Tibial nerve (tissue), 4 donors: ENCODE measurements around the gene RNF151.

Experiments
- CTCF ChIP-seq, 5 experiments: fragments of 200-600 bp in 3 of 5; fragments of 450-650 bp in 2 of 5; sonication (generic) in 3 of 5; IDR thresholded peaks; one replicate each; pipeline ENCODE4 v1.5.1; 2016 to 2019; ENCODE audit warnings: antibody characterized with exemption in 5 of 5, mild to moderate bottlenecking in 3 of 5, moderate library complexity in 2 of 5
- EP300 ChIP-seq, 2 donors: sonication (generic); formaldehyde crosslinking; IDR thresholded peaks; one replicate each; pipeline ENCODE4 v1.6.1; 2017; ENCODE audit warnings: antibody characterized with exemption in 2 of 2, mild to moderate bottlenecking in 1 of 2
- POLR2A ChIP-seq, 2 donors: fragments of 450-650 bp; IDR thresholded peaks; one replicate each; pipeline ENCODE4 v1.6.1; 2017; ENCODE audit warnings: antibody characterized with exemption in 2 of 2, mild to moderate bottlenecking in 2 of 2, moderate library complexity in 2 of 2

GRCh38 chr16:1964506-1965395 lies 1.9 kb upstream of the RNF151 start, which contains the start of gene RPS2:
- TF ChIP-seq POLR2A (IDR thresholded peaks at IDR 0.05) (peak; percentile 85 to 95), CTCF (IDR thresholded peaks at IDR 0.05) (peak in 2 of 5 experiments; percentile 33 to 55), EP300 (IDR thresholded peaks at IDR 0.05) (peak; percentile 80 to 100)
